ENCODE data around the gene GTF2IRD1. TPM values are rescaled to one million over a fixed set of nuclear protein-coding genes. Genes with fewer than 3 reads are reported as not detected.

GTF2IRD1 gene
- total and polyA plus RNA-seq, 2 of the 4 experiments (the other 2 are of a cell fraction) = 4.1 to 21.9 TPM

GRCh38 chr7:74405191-74405898 is 48.4 kb upstream of the GTF2IRD1 start:
- Histone ChIP-seq H3K27me3 (ENCODE audit: control insufficient read depth, insufficient read depth, low read length) (no peaks in the 10 kb centered on the region), H3K56ac (ENCODE audit: extremely low read depth, insufficient read depth, low read length) (no peak overlapping the region), H2AK5ac (ENCODE audit: low read depth, low read length) (no peak overlapping the region), H2BK120ac (ENCODE audit: low read depth, low read length) (no peak overlapping the region), H2AFZ (replicated peaks; ENCODE audit: low read length, poor library complexity) (no peak overlapping the region), H2AK9ac (replicated peaks; ENCODE audit: low read depth, low read length, poor library complexity) (no peak overlapping the region), H3K18ac (ENCODE audit: low read depth, low read length) (no peak overlapping the region), H3K4ac (ENCODE audit: low read depth, low read length) (no peak overlapping the region), H3K4me3 (ENCODE audit: insufficient read depth, low read depth, low read length) (no peak overlapping the region), H3K36me3 (ENCODE audit: control insufficient read depth, insufficient read depth, low read length) (peaks cover 37% of the 10 kb centered on the region), H3K9me1 (ENCODE audit: insufficient read depth, low read length) (no peaks in the 10 kb centered on the region; the same call in 1 of the 2 replicates), H4K20me1 (ENCODE audit: insufficient read depth, low read length) (peaks cover 10% of the 10 kb centered on the region), H3K79me1 (ENCODE audit: low read depth in 1 of 2, low read length in 2 of 2) (no peaks in the 10 kb centered on the region), H3K4me1 (ENCODE audit: control insufficient read depth, insufficient read depth, low read length) (no peaks in the 10 kb centered on the region), H3K4me2 (ENCODE audit: low read depth, low read length) (no peak overlapping the region), H2BK15ac (ENCODE audit: low read depth, low read length) (no peak overlapping the region), H3K23ac (ENCODE audit: low read depth, low read length) (no peak overlapping the region), H2BK5ac (ENCODE audit: low read depth, low read length, poor library complexity, severe bottlenecking) (no peak overlapping the region), H4K5ac (ENCODE audit: low read depth, low read length) (no peak overlapping the region), H3K9ac (ENCODE audit: low read depth, low read length) (no peak overlapping the region), H4K8ac (ENCODE audit: low read depth in 2 of 2, low read length in 2 of 2) (no peak overlapping the region), H3K9me3 (ENCODE audit: control insufficient read depth, insufficient read depth, low read length) (no peaks in the 10 kb centered on the region), H3K27ac (ENCODE audit: insufficient read depth, low read length) (no peak overlapping the region), H2BK20ac (ENCODE audit: low read depth, low read length) (no peak overlapping the region), H4K91ac (ENCODE audit: insufficient read depth, low read depth, low read length) (no peak overlapping the region), H3K14ac (replicated peaks; ENCODE audit: low read depth, low read length) (no peak overlapping the region)
- in situ Hi-C loops (cut with MboI; ENCODE audit: low sequenced_read_pairs) (no loop called here), intact Hi-C loops (cut with micrococcal nuclease) (no loop called here), dilution Hi-C loops (cut with HindIII; ENCODE audit: low sequenced_read_pairs, unreplicated experiment) (no loop called here)
- ChIA-PET CTCF (no interaction called here), POLR2A (ENCODE audit: unreplicated experiment) (no interaction called here)
- TF ChIP-seq RCOR1 (IDR thresholded peaks at IDR 0.05; ENCODE audit: insufficient replicate concordance, low read length) = no peak
- peak; percentile 4; the same call in 1 of the 2 replicates for TF ChIP-seq RAD21 (IDR thresholded peaks at IDR 0.05; ENCODE audit: low read length)
- TF ChIP-seq MAFK (IDR thresholded peaks at IDR 0.05; ENCODE audit: low read depth, low read length) = no peak
- peak; percentile 26; the same call in 1 of the 2 replicates for TF ChIP-seq CTCF (conservative IDR thresholded peaks at IDR 0.05; ENCODE audit: low read depth, low read length)
- TF ChIP-seq CEBPB (IDR thresholded peaks at IDR 0.05; ENCODE audit: low read depth, low read length) = no peak
- TF ChIP-seq SMC3 (IDR thresholded peaks at IDR 0.05; ENCODE audit: low read depth, low read length) = no peak
- TF ChIP-seq, protein P1, sequence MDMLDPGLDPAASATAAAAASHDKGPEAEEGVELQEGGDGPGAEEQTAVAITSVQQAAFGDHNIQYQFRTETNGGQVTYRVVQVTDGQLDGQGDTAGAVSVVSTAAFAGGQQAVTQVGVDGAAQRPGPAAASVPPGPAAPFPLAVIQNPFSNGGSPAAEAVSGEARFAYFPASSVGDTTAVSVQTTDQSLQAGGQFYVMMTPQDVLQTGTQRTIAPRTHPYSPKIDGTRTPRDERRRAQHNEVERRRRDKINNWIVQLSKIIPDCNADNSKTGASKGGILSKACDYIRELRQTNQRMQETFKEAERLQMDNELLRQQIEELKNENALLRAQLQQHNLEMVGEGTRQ (IDR thresholded peaks at IDR 0.05; ENCODE audit: low read depth, low read length) = no peak
- no peak for TF ChIP-seq FOS (IDR thresholded peaks at IDR 0.05; ENCODE audit: low read depth, low read length)
- no peak for TF ChIP-seq POLR2A (IDR thresholded peaks at IDR 0.05; ENCODE audit: low read depth, low read length)
- TF ChIP-seq RFX5 (IDR thresholded peaks at IDR 0.05; ENCODE audit: low read depth, low read length) = no peak
- no peak for TF ChIP-seq MXI1 (IDR thresholded peaks at IDR 0.05; ENCODE audit: borderline replicate concordance, low read depth, low read length)
- no peak for DNase-seq
- BruUV-seq (replicated peaks) = TSS peak; percentile 69
- ATAC-seq (ENCODE audit: low read depth) = no peak
- WGBS, 2 experiments (ENCODE audit: extremely low coverage in 2 of 2, insufficient read length in 1 of 2) = 65% methylated on average over 10 of the region's 31 CpGs; no CpG with 5 or more reads in 1 of the 2 experiments

Measured in IMR-90 (cell line).